Mononuclear cell (primary cell): ENCODE data around the gene DNAH5. TPM values are rescaled to one million over a fixed set of nuclear protein-coding genes. Genes with fewer than 3 reads are reported as not detected.
"Not testable (repeated sequence)": the region's sequence is repeated elsewhere in the genome, so short reads cannot be mapped to it uniquely, and the experiment has no call there.

Experiments used
- H3K27me3 ChIP-seq: 2 replicates; pipeline ENCODE4 v1.6.0; 2011; ENCODE audit warnings: low read length, control low read depth; ENCODE audit not compliant: insufficient read depth
- H3K4me1 ChIP-seq: 2 replicates; pipeline ENCODE4 v1.5.1; 2011; ENCODE audit warnings: mild to moderate bottlenecking, low read length, control low read depth; ENCODE audit not compliant: insufficient read depth
- H3K4me3 ChIP-seq: 2 replicates; pipeline ENCODE4 v1.5.1; 2011; ENCODE audit warnings: mild to moderate bottlenecking, low read length, moderate library complexity
- H3K9me3 ChIP-seq: 2 replicates; pipeline ENCODE4 v1.5.1; 2011; ENCODE audit warnings: low read depth, mild to moderate bottlenecking, control low read depth, low read length
- total RNA-seq: library from RNA; depleted of rRNA; stranded (reverse); fragments of >200 nt; gene quantifications from one replicate; pipeline ENCODE4 v1.2.3, GENCODE V29; 2012

Gene DNAH5
- total RNA-seq, 1 donor, result not detected

GRCh38 chr5:13831351-13831750, 113.1 kb downstream of the DNAH5 start:
- no peaks in the 10 kb centered on the region for H3K27me3 ChIP-seq
- H3K9me3 ChIP-seq, result no peaks in the 10 kb centered on the region
- H3K4me1 ChIP-seq, result no peaks in the 10 kb centered on the region
- no peak overlapping the region for H3K4me3 ChIP-seq

GRCh38 chr5:13830536-13830935, 114.0 kb downstream of the DNAH5 start:
- H3K9me3 ChIP-seq, result no peaks in the 10 kb centered on the region
- H3K27me3 ChIP-seq, result no peaks in the 10 kb centered on the region
- H3K4me1 ChIP-seq, result no peaks in the 10 kb centered on the region
- H3K4me3 ChIP-seq, result no peak overlapping the region

GRCh38 chr5:13821366-13821765, 123.1 kb downstream of the DNAH5 start:
- H3K27me3 ChIP-seq, result no peaks in the 10 kb centered on the region
- no peaks in the 10 kb centered on the region for H3K4me1 ChIP-seq
- no peaks in the 10 kb centered on the region for H3K9me3 ChIP-seq
- no peak overlapping the region for H3K4me3 ChIP-seq

- H3K27me3 ChIP-seq, result no peaks in the 10 kb centered on the region
- no peaks in the 10 kb centered on the region for H3K9me3 ChIP-seq
- H3K4me3 ChIP-seq, result no peak overlapping the region
- H3K4me1 ChIP-seq, result no peaks in the 10 kb centered on the region
Observed at GRCh38 chr5:13816126-13816525, 128.4 kb downstream of the DNAH5 start.

GRCh38 chr5:13814301-13814700, 130.2 kb downstream of the DNAH5 start:
- Histone ChIP-seq H3K27me3 (no peaks in the 10 kb centered on the region), H3K4me1 (no peaks in the 10 kb centered on the region), H3K9me3 (no peaks in the 10 kb centered on the region), H3K4me3 (no peak overlapping the region)

GRCh38 chr5:13809921-13810320, 134.6 kb downstream of the DNAH5 start:
- H3K4me3 ChIP-seq, result no peak overlapping the region
- no peaks in the 10 kb centered on the region for H3K4me1 ChIP-seq
- no peaks in the 10 kb centered on the region for H3K27me3 ChIP-seq
- H3K9me3 ChIP-seq, result no peaks in the 10 kb centered on the region

GRCh38 chr5:13804336-13804735, 140.2 kb downstream of the DNAH5 start:
- Histone ChIP-seq H3K4me1 (no peaks in the 10 kb centered on the region), H3K27me3 (no peaks in the 10 kb centered on the region), H3K9me3 (no peaks in the 10 kb centered on the region), H3K4me3 (no peak overlapping the region)

GRCh38 chr5:13798569-13798968, 145.9 kb downstream of the DNAH5 start:
- H3K4me1 ChIP-seq, H3K27me3 ChIP-seq, H3K9me3 ChIP-seq, H3K4me3 ChIP-seq: not testable (repeated sequence)

- H3K9me3 ChIP-seq, result no peaks in the 10 kb centered on the region
- H3K4me3 ChIP-seq, result no peak overlapping the region
- H3K4me1 ChIP-seq, result no peaks in the 10 kb centered on the region
- no peaks in the 10 kb centered on the region for H3K27me3 ChIP-seq
Observed at GRCh38 chr5:13785781-13786415, 158.6 kb downstream of the DNAH5 start.

GRCh38 chr5:13783726-13784125, 160.8 kb downstream of the DNAH5 start:
- H3K9me3 ChIP-seq, result no peaks in the 10 kb centered on the region
- no peak overlapping the region for H3K4me3 ChIP-seq
- H3K4me1 ChIP-seq, result no peaks in the 10 kb centered on the region
- no peaks in the 10 kb centered on the region for H3K27me3 ChIP-seq

GRCh38 chr5:13780081-13780480, 164.4 kb downstream of the DNAH5 start:
- Histone ChIP-seq H3K9me3 (no peaks in the 10 kb centered on the region), H3K4me1 (no peaks in the 10 kb centered on the region), H3K27me3 (no peaks in the 10 kb centered on the region), H3K4me3 (no peak overlapping the region)

- Histone ChIP-seq H3K4me1 (no peaks in the 10 kb centered on the region), H3K4me3 (no peak overlapping the region), H3K9me3 (no peaks in the 10 kb centered on the region), H3K27me3 (no peaks in the 10 kb centered on the region)
Observed at GRCh38 chr5:13773649-13774048, 170.8 kb downstream of the DNAH5 start.

- no peak overlapping the region for H3K4me3 ChIP-seq
- no peaks in the 10 kb centered on the region for H3K27me3 ChIP-seq
- no peaks in the 10 kb centered on the region for H3K9me3 ChIP-seq
- no peaks in the 10 kb centered on the region for H3K4me1 ChIP-seq
Observed at GRCh38 chr5:13771011-13771571, 173.4 kb downstream of the DNAH5 start.

- no peaks in the 10 kb centered on the region for H3K4me1 ChIP-seq
- H3K9me3 ChIP-seq, result no peaks in the 10 kb centered on the region
- no peaks in the 10 kb centered on the region for H3K27me3 ChIP-seq
- no peak overlapping the region for H3K4me3 ChIP-seq
Observed at GRCh38 chr5:13766236-13766635, 178.3 kb downstream of the DNAH5 start.

- Histone ChIP-seq H3K9me3 (no peaks in the 10 kb centered on the region), H3K4me3 (no peak overlapping the region), H3K27me3 (no peaks in the 10 kb centered on the region), H3K4me1 (no peaks in the 10 kb centered on the region)
Observed at GRCh38 chr5:13763719-13764118, 180.8 kb downstream of the DNAH5 start.

GRCh38 chr5:13749766-13750165, 194.7 kb downstream of the DNAH5 start:
- Histone ChIP-seq H3K4me1 (no peaks in the 10 kb centered on the region), H3K4me3 (no peak overlapping the region), H3K27me3 (no peaks in the 10 kb centered on the region), H3K9me3 (peaks cover 7% of the 10 kb centered on the region)
